Fibroblast of mammary gland (primary cell): ENCODE results near the gene ATP13A3.

Experiments used
- DNase-seq: peaks from one replicate; pipeline ENCODE4 v3.0.0-alpha.2; 2010; ENCODE audit warnings: low read depth
- H3K4me3 ChIP-seq: 2 replicates; pipeline ENCODE4 v1.5.1; 2011; ENCODE audit warnings: low read depth, mild to moderate bottlenecking, low read length, moderate library complexity; ENCODE audit not compliant: control insufficient read depth
- TF ChIP-seq, protein P1 (sequence below): conservative IDR thresholded peaks from 2 replicates; pipeline ENCODE4 v1.5.1; 2011; ENCODE audit warnings: low read depth, low read length, inconsistent platforms; ENCODE audit not compliant: control insufficient read depth, insufficient read depth

Gene ATP13A3

DNA sequence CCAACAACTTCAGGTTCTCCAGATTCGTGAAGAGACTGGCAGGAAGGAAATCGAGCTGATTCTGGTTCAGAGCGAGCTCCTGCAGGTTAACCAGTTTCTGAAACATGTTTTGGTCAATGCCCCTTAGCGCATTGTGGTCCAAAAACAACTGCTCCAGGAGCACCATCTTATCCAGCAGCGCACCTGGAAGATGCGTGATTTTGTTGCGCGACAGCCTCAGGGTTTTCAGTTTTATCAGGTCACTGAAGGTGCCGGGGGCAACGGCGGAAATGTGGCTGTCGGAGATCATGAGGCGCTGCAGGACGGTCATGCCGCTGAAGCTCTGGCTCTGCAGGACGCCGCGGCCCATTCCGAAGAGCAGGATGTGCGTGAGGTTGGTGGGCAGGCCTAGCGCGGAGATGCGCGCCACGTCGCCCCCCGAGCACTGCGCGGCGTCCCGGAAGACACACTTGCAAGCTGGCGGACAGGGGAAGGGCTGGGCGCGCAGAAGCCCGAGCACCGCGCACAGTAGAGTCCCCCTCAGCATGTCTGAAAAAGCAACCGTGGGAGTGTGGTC, 89.0 kb downstream of the ATP13A3 start:
- DNase-seq, result no peak
- no peak overlapping the region for H3K4me3 ChIP-seq
- TF ChIP-seq, protein P1, sequence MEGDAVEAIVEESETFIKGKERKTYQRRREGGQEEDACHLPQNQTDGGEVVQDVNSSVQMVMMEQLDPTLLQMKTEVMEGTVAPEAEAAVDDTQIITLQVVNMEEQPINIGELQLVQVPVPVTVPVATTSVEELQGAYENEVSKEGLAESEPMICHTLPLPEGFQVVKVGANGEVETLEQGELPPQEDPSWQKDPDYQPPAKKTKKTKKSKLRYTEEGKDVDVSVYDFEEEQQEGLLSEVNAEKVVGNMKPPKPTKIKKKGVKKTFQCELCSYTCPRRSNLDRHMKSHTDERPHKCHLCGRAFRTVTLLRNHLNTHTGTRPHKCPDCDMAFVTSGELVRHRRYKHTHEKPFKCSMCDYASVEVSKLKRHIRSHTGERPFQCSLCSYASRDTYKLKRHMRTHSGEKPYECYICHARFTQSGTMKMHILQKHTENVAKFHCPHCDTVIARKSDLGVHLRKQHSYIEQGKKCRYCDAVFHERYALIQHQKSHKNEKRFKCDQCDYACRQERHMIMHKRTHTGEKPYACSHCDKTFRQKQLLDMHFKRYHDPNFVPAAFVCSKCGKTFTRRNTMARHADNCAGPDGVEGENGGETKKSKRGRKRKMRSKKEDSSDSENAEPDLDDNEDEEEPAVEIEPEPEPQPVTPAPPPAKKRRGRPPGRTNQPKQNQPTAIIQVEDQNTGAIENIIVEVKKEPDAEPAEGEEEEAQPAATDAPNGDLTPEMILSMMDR, result no peak

- TF ChIP-seq, protein P1, result no peak
- no peak overlapping the region for H3K4me3 ChIP-seq
- no peak for DNase-seq
These were observed 89.7 kb downstream of the ATP13A3 start for GRCh38 chr3:194396859-194397756.

- no peak for DNase-seq
- TF ChIP-seq, protein P1, result no peak
- H3K4me3 ChIP-seq, result no peak overlapping the region
These were observed 90.3 kb downstream of the ATP13A3 start for GRCh38 chr3:194396539-194396858.

GRCh38 chr3:194395778-194396538, 90.8 kb downstream of the ATP13A3 start:
- no peak overlapping the region for H3K4me3 ChIP-seq
- TF ChIP-seq, protein P1, result no peak
- peak; percentile 23 for DNase-seq

DNA sequence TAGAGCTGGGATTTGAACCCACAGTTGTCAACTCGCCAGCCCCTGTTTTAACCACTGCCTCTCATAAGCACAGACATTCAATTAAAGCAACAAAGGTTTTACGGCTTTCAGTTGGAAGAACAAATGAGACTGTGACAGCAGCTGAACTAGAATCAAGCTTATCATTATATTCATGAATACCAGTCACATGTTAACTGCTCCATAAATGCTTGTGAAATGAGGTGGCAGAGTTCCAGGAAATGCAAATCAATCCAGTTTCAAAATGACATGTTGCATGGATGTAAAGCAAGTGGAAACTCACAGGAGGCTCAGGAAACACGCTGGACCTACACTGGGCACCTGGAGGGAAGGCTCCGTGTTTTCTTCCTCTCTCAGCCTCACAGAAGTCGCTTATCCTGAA, 91.6 kb downstream of the ATP13A3 start:
- no peak overlapping the region for H3K4me3 ChIP-seq
- TF ChIP-seq, protein P1, result no peak
- DNase-seq, result peak; percentile 20

- TF ChIP-seq, protein P1, result no peak
- H3K4me3 ChIP-seq, result no peak overlapping the region
- DNase-seq, result no peak
These were observed 94.2 kb downstream of the ATP13A3 start for GRCh38 chr3:194392576-194392975.
